HG03039 (cell line): ENCODE results near the gene STXBP5L.
A peak's percentile ranks its signal among the peaks of the same experiment; 100 is the strongest.
"Not testable (repeated sequence)": the region's sequence is repeated elsewhere in the genome, so short reads cannot be mapped to it uniquely, and the experiment has no call there.

Experiments
- ATAC-seq: cut with Tn5 transposase; IDR thresholded peaks from one replicate; pipeline ENCODE4 v1.9.1; 2021; ENCODE audit warnings: mild to moderate bottlenecking, moderate library complexity; ENCODE audit not compliant: unreplicated experiment

Gene STXBP5L

DNA sequence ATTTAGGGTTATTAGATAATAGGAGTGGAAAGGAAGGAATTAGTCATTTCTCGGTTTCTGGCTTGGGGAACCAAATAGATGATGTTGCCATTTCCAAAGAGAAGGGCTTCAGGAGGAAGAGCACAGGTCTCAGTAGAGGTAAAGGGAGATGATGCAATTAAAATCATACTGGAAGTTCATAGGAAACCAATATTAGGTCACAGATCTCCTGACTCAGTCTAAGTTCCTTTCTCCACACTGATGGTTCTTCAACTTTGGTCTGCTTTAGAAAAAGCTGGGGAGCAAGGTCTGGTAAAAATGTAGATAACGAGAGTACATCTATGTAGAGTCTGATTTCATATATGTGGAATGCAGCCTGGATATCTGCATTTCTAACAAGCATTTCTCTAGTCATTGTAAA lies 506.9 kb downstream of the STXBP5L start:
- no peak for ATAC-seq

DNA sequence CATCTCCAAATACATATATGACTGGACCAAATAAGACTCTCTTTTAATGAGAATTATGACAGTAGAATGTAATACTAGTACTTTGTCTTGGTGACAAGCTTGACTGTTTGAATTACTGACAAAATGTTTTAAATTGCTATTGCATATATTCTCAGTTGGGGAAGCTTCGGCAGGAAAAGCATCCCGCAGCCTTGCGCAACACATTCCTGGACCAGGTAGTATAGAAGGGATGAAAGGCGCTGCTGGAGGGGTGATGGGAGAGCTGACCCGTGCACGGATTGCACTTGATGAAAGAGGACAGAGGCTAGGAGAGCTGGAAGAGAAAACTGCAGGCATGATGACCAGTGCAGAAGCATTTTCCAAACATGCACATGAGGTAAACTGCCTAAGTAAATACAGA lies 510.2 kb downstream of the STXBP5L start:
- no peak for ATAC-seq

DNA sequence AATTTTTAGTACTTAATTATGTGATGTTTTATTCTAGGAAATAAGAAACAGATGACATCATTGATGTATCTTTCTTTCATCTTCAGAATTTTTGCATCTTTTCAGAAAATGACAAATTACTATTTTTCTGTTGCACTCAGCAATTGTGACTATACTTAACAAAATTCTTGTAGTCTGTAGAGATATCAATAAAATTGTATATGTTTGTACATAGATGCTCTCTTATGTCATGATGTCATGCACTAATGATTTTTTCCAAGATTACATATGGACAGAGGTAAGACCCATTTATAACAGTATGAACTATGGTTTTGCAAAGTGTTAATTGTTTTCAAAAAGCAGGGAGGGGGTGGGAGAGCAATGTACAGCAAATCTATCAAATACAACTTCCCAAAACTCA lies 516.5 kb downstream of the STXBP5L start:
- no peak for ATAC-seq

DNA sequence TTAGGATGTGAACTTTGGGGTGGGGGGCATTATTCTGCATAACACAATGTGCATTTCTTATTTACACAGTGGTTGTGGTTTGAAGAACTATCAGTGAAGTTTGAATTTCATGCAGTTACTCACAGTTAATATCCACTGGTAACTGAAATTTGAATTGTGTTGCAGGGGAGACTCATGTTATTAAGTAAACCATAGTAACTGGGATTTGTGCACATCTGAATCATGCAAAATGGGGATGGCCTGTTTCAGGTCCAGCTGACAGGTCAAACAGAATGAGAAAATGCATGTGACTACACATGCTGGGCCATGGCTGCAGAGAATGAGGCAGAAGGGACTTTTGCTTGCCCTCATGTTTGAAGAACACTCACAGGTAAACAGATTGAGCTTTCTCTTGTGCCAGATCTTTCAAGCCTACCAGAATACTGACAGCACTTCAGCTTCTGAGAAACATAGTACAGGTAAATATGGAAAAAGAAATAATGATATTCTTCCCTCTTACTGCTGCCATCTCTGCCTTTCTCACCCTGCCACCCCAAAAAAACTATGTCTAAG lies 522.7 kb downstream of the STXBP5L start:
- ATAC-seq = no peak

DNA sequence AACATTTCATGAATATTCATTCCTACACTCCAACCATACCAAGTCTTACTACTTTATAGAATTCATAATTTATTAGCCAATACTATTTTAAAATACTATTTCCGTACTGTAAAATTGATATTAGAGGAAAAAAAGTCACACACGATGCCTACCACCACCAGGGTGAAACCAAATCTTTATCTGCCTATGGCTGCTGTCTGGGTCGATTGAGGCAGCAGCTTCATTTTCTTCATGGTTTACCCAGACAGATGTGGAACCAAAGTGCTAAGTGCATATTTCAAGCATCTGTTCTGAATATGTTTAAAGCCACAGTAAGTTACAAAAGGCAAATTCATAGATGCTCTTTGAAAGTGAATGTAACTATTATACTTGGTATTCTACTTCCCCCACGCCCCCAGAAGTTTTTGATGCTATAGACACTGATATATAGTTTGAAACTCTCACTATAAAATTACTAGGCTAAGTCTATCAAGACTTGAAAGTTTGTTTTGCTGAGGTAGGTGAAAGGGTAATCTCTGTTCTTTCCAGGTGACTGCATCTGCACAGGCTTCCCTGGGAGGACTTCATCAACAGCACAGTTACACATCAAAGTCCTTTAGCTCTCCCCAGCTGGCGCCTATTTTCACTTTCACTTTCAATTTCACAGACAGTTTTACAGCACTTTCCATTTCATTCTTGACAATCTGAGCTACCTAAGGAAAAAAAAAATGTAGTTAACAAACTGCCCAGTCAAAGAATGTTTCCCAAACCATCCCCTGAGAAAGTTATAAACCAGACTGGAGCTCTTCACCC lies 523.9 kb downstream of the STXBP5L start:
- ATAC-seq = peak; percentile 94

DNA sequence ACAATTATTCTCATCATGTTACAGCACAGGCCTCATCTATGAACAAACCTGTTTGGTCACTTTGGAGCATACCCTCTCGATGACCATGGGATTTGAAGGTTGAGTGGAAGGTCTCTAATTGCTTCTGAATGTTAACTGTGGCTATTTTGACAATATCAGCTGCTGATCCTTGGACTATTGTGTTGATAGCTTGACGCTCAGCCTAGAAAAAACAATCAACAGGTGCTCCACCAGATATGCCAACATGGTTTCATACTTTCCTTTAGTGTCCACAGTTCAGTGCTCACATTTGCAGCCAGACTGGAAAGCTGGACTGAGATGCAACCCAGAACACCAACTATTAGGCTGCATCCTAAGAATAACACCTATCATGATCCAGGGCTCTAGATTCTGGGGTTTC lies 528.1 kb downstream of the STXBP5L start:
- no peak for ATAC-seq

DNA sequence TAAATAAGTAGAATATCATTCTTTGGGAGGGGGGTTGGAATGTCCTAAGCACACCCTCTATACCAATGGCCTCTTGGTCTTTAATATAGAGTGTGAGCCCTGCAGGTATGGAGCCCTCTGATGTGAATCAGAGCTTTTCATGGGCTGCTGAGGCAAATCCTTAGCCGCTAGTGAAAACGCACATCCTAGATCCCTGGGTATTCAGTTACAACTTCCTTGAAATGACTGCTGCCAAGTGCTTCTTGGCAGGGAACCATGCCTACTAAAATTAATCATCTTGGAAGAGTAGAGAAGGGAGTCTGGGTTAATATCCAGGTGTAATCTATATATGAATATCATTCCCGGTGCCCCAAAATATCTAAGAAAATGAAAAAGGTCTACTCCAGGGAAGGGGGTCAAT lies 528.6 kb downstream of the STXBP5L start:
- ATAC-seq = no peak

DNA sequence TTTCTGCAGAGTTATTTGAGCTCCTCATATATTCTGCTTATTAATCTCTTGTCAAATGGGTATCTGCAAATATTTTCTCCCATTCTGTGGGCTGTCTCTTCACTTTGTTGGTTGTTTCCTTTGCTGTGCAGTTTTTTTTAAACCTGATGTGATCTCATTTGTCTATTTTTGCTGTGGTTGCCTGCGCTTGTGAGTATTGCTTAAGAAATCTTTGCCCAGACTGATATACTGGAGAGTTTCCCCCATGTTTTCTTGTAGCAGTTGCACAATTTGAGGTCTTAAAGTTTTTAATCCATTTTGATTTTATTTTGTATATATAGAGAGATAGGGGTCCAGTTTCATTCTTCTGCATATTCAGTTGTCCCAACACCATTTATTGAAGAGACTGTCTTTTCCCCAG lies 535.5 kb downstream of the STXBP5L start:
- no peak for ATAC-seq

DNA sequence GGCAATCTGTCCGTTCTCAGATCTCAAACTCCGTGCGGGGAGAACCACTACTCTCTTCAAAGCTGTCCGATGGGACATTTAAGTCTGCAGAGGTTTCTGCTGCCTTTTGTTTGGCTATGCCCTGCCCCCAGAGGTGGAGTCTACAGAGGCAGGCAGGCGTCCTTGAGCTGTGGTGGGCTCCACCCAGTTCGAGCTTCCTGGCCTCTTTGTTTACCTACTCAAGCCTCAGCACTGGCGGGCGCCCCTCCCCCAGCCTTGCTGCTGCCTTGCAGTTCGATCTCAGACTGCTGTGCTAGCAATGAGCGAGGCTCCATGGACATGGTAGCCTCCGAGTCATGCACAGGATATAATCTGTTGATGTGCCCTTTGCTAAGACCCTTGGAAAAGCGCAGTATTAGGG lies 543.7 kb downstream of the STXBP5L start:
- not testable (repeated sequence) for ATAC-seq

DNA sequence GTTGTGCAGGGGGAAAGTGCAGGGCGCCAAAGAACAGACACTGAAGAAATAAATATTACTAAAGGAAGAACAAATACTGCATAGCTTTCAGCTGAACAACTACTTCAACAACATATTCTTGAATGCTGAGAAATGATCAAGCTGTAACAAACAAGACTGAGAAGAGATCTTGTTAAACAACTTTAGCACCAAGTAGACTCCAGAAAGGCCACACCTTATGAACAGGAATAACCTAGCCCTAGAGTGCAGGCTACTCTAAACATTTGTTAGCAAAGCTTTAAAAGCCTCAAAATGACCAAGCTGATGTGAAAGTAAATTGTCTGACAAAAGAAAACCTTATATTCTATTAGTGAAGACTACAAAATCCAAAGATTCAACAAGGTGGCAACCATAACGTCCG lies 554.6 kb downstream of the STXBP5L start:
- no peak for ATAC-seq

DNA sequence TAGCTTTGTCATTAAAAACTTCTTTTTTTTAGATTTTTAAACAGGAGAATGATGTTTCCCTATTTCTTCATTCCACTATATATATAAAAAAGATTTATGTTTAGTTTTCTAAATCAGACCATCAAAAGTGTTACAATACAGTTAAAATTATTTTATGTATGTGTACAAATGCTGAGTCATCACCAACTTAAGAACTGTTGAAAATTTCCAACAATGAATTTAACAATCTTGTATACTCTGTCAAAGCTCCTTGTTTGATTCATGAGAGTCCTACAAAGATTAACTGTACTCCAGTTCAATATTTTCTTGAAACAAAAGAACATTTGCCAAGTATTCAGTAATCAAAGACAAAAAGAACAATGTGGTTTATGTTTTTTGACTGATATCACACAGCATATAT lies 555.7 kb downstream of the STXBP5L start:
- ATAC-seq = no peak

DNA sequence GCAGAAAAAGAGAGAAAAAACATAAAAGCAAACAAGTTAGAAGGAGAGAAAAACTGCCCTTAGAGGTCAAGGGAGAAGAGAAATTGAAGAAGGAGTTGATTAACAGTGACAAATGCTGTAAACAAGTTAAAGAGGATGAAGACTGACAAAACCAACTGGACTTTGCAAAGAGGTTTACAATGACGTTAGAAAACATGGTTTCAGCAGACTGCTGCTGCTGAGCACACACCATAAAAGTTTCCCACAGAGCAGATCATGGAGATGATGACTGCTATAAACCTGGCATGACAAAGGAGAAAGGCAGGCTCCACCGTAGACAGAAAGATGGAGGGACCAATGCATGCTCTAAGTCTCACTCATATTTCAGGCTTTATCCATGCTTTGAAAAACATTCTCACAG lies 559.1 kb downstream of the STXBP5L start:
- no peak for ATAC-seq

DNA sequence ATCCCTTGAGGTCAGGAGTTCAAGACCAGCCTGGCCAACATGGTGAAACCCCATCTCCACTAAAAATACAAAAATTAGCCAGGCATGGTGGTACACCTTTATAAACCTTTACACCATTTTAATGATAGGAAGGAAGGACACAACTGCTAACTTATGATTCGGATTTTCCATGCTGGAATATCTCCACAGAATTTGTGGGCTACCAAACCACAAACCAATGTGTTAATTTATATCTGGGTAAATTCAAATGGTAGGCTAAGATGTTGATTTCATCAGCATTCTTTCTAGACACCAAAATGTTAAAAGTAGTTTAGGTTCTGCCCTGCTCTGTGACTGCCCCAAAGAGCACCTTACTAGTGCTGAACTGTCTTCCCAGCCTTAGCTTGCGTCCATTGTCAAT lies 565.0 kb downstream of the STXBP5L start:
- no peak for ATAC-seq
